ENCODE measurements around the gene ATP8A2. TPM values are rescaled to one million over a fixed set of nuclear protein-coding genes. Genes with fewer than 3 reads are reported as not detected.

Gene ATP8A2
- total and polyA plus RNA-seq, 5 donors = 0.09 to 0.65 (median 0.22) TPM

GRCh38 chr13:26007261-26008125 lies 635.7 kb downstream of the ATP8A2 start:
- intact Hi-C loops (cut with DNase I) = no loop called here
- 55% methylated on average over 1 of the region's 1 CpG for WGBS
- Histone ChIP-seq H3K4me1 (ENCODE audit: control insufficient read depth, insufficient read depth, low read length) (no peaks in the 10 kb centered on the region), H3K27ac (ENCODE audit: low read length) (no peak overlapping the region), H3K4me3 (ENCODE audit: low read length) (no peak overlapping the region), H3K27me3 (ENCODE audit: control insufficient read depth, insufficient read depth) (no peaks in the 10 kb centered on the region), H3K9me3 (ENCODE audit: control insufficient read depth, low read length) (no peaks in the 10 kb centered on the region)
- ATAC-seq (no peak), DNase-seq (no peak)

GRCh38 chr13:26010487-26011207 lies 638.9 kb downstream of the ATP8A2 start:
- no peaks in the 10 kb centered on the region for H3K27me3 ChIP-seq (ENCODE audit: control insufficient read depth, insufficient read depth)
- 80% methylated on average over 13 of the region's 13 CpGs for WGBS
- no peaks in the 10 kb centered on the region for H3K9me3 ChIP-seq (ENCODE audit: control insufficient read depth, low read length)
- H3K4me1 ChIP-seq (ENCODE audit: control insufficient read depth, insufficient read depth, low read length) = peaks cover 1% of the 10 kb centered on the region
- peak in 1 of 2 donors; percentile 22 for ATAC-seq
- no peak overlapping the region for H3K27ac ChIP-seq (ENCODE audit: low read length)
- intact Hi-C loops (cut with DNase I) = no loop called here
- DNase-seq = no peak
- H3K4me3 ChIP-seq (ENCODE audit: low read length) = no peak overlapping the region

- H3K4me3 ChIP-seq (ENCODE audit: low read length) = no peak overlapping the region
- no peak overlapping the region for H3K27ac ChIP-seq (ENCODE audit: low read length)
- ATAC-seq = no peak
- H3K27me3 ChIP-seq (ENCODE audit: control insufficient read depth, insufficient read depth) = no peaks in the 10 kb centered on the region
- 92% methylated on average over 4 of the region's 4 CpGs for WGBS
- H3K9me3 ChIP-seq (ENCODE audit: control insufficient read depth, low read length) = no peaks in the 10 kb centered on the region
- intact Hi-C loops (cut with DNase I) = no loop called here
- no peak for DNase-seq
- H3K4me1 ChIP-seq (ENCODE audit: control insufficient read depth, insufficient read depth, low read length) = peaks cover 4% of the 10 kb centered on the region
Observed at GRCh38 chr13:26011208-26011573, 639.4 kb downstream of the ATP8A2 start.

GRCh38 chr13:26011996-26012821 lies 640.4 kb downstream of the ATP8A2 start:
- 16% methylated on average over 53 of the region's 53 CpGs for WGBS
- H3K27me3 ChIP-seq (ENCODE audit: control insufficient read depth, insufficient read depth) = no peaks in the 10 kb centered on the region
- peak overlapping the region; percentile 31 for H3K4me3 ChIP-seq (ENCODE audit: low read length)
- H3K9me3 ChIP-seq (ENCODE audit: control insufficient read depth, low read length) = no peaks in the 10 kb centered on the region
- ATAC-seq = peak; percentile 55 to 59
- H3K27ac ChIP-seq (ENCODE audit: low read length) = no peak overlapping the region
- DNase-seq = peak; percentile 26 to 72 (median 60)
- intact Hi-C loops (cut with DNase I) = no loop called here
- H3K4me1 ChIP-seq (ENCODE audit: control insufficient read depth, insufficient read depth, low read length) = peaks cover 4% of the 10 kb centered on the region

GRCh38 chr13:26012995-26013394 lies 641.2 kb downstream of the ATP8A2 start:
- DNase-seq (no peak), ATAC-seq (no peak)
- intact Hi-C loops (cut with DNase I) = no loop called here
- H3K27me3 ChIP-seq (ENCODE audit: control insufficient read depth, insufficient read depth) = no peaks in the 10 kb centered on the region
- H3K27ac ChIP-seq (ENCODE audit: low read length) = no peak overlapping the region
- WGBS = 60% methylated on average over 9 of the region's 9 CpGs
- peaks cover 5% of the 10 kb centered on the region for H3K4me1 ChIP-seq (ENCODE audit: control insufficient read depth, insufficient read depth, low read length)
- no peaks in the 10 kb centered on the region for H3K9me3 ChIP-seq (ENCODE audit: control insufficient read depth, low read length)
- no peak overlapping the region for H3K4me3 ChIP-seq (ENCODE audit: low read length)

GRCh38 chr13:26015271-26016125 lies 643.7 kb downstream of the ATP8A2 start:
- Histone ChIP-seq H3K27me3 (ENCODE audit: control insufficient read depth, insufficient read depth) (no peaks in the 10 kb centered on the region), H3K9me3 (ENCODE audit: control insufficient read depth, low read length) (no peaks in the 10 kb centered on the region), H3K4me3 (ENCODE audit: low read length) (no peak overlapping the region), H3K4me1 (ENCODE audit: control insufficient read depth, insufficient read depth, low read length) (peaks cover 6% of the 10 kb centered on the region), H3K27ac (ENCODE audit: low read length) (no peak overlapping the region)
- DNase-seq (no peak), ATAC-seq (peak in 1 of 2 donors; percentile 30)
- 50% methylated on average over 10 of the region's 10 CpGs for WGBS
- intact Hi-C loops (cut with DNase I) = no loop called here

GRCh38 chr13:26016189-26016588 lies 644.4 kb downstream of the ATP8A2 start:
- ATAC-seq = no peak
- DNase-seq = no peak
- H3K27ac ChIP-seq (ENCODE audit: low read length) = no peak overlapping the region
- peaks cover 6% of the 10 kb centered on the region for H3K4me1 ChIP-seq (ENCODE audit: control insufficient read depth, insufficient read depth, low read length)
- no peaks in the 10 kb centered on the region for H3K9me3 ChIP-seq (ENCODE audit: control insufficient read depth, low read length)
- WGBS = 75% methylated on average over 6 of the region's 6 CpGs
- no peaks in the 10 kb centered on the region for H3K27me3 ChIP-seq (ENCODE audit: control insufficient read depth, insufficient read depth)
- intact Hi-C loops (cut with DNase I) = no loop called here
- H3K4me3 ChIP-seq (ENCODE audit: low read length) = no peak overlapping the region

GRCh38 chr13:26017196-26017921 lies 645.6 kb downstream of the ATP8A2 start:
- ATAC-seq (peak; percentile 14 to 32), DNase-seq (peak in 1 of 3 donors; percentile 55)
- H3K27ac ChIP-seq (ENCODE audit: low read length) = no peak overlapping the region
- no peak overlapping the region for H3K4me3 ChIP-seq (ENCODE audit: low read length)
- 51% methylated on average over 9 of the region's 9 CpGs for WGBS
- no peaks in the 10 kb centered on the region for H3K27me3 ChIP-seq (ENCODE audit: control insufficient read depth, insufficient read depth)
- intact Hi-C loops (cut with DNase I) = no loop called here
- H3K4me1 ChIP-seq (ENCODE audit: control insufficient read depth, insufficient read depth, low read length) = peaks cover 6% of the 10 kb centered on the region
- no peaks in the 10 kb centered on the region for H3K9me3 ChIP-seq (ENCODE audit: control insufficient read depth, low read length)

GRCh38 chr13:26017932-26018665 lies 646.3 kb downstream of the ATP8A2 start:
- 45% methylated on average over 6 of the region's 6 CpGs for WGBS
- peaks cover 9% of the 10 kb centered on the region for H3K4me1 ChIP-seq (ENCODE audit: control insufficient read depth, insufficient read depth, low read length)

More at GRCh38 chr13:26017932-26018665, 646.3 kb downstream of the ATP8A2 start:
- H3K9me3 ChIP-seq (ENCODE audit: control insufficient read depth, low read length) = no peaks in the 10 kb centered on the region
- intact Hi-C loops (cut with DNase I) = no loop called here
- H3K27ac ChIP-seq (ENCODE audit: low read length) = no peak overlapping the region
- H3K27me3 ChIP-seq (ENCODE audit: control insufficient read depth, insufficient read depth) = no peaks in the 10 kb centered on the region
- no peak for DNase-seq
- no peak overlapping the region for H3K4me3 ChIP-seq (ENCODE audit: low read length)
- ATAC-seq = no peak
